LNCAP (cell line): ENCODE measurements around the gene SUPT4H1.

Source experiments
- TF ChIP-seq, protein P1 (sequence below): fragments of 450-650 bp; IDR thresholded peaks from 2 replicates; pipeline ENCODE4 v1.5.1; 2017; ENCODE audit warnings: mild to moderate bottlenecking

Gene SUPT4H1

DNA sequence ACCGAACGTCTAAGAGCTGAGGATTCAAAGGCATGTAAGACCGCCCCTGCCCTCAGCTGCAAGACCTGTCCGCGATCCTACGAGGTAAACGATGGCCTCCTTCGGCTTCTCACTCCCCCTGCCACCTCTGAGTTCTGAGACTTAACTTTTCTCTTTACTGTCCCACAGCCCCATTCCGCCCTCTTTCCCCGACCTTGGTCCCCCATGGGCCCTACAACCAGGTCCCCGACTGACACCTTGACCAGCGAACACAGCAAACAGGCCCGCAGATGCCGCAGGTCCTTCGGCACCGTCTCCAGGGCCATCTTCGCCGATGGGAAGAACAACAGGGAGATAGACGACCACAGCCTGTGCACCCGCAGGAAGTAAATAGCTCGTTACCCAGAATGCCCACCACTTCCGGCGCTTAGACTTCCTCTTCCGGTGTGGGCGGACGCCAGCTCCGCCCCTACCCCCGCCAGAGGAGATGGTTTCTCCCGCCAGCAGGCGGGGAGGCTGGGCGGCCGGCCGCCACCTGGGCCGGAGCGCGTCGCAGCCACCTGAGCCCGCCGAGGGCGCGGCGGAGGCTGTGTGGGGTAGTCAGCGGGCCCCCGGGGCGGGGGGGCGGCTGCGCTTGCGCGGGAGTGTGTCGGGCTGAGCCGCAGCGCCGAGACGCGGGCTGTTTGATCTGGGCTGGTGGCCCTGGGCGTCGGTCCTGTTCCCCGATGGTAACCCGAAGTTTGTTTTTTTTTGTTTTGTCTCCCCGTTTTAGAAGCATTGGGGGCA is at the start of gene SUPT4H1:
Gene SUPT4H1, minus strand, starts transcription at position 371 of the 765 bp plus-strand sequence. Its CDS starts 66 bp downstream, at position 305.
- TF ChIP-seq, protein P1, sequence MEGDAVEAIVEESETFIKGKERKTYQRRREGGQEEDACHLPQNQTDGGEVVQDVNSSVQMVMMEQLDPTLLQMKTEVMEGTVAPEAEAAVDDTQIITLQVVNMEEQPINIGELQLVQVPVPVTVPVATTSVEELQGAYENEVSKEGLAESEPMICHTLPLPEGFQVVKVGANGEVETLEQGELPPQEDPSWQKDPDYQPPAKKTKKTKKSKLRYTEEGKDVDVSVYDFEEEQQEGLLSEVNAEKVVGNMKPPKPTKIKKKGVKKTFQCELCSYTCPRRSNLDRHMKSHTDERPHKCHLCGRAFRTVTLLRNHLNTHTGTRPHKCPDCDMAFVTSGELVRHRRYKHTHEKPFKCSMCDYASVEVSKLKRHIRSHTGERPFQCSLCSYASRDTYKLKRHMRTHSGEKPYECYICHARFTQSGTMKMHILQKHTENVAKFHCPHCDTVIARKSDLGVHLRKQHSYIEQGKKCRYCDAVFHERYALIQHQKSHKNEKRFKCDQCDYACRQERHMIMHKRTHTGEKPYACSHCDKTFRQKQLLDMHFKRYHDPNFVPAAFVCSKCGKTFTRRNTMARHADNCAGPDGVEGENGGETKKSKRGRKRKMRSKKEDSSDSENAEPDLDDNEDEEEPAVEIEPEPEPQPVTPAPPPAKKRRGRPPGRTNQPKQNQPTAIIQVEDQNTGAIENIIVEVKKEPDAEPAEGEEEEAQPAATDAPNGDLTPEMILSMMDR, result no peak

DNA sequence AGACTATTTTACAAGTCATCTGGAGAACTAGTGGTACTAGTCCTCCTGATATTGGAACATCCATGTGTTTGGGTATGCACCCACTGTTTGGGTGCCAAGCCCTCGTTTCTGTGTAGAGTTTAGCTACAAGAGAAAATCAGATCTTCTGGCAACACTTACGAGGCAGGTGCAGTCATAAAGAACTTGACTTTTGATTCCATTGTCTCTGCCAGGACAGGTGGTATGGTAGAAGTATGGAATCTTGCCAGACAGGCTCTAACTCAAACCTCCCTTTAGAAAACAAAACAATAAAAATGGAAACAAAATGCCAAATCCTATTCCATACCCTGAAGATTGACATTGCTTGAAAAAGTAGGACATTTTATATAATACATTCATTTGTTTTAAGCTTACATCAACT is 49.3 kb upstream of the SUPT4H1 start:
- TF ChIP-seq, protein P1, result no peak

DNA sequence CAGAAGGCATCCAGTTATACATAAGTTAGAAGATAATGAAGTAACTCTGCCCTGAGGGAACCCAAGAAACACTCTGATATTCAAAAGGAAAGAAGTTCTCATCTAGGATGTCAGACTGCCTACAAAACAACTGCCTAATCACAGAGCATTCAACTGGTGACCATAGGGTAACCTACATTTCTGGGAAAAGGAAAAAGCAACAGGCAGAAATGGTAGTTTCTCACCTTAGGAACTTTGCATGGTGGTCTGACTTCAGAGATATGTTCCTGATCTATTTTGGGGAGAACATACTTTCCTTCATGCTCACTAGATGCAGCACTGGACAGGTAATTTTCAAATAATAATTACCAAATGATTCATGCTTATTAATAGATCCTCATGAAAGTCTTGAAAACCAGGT is 48.8 kb upstream of the SUPT4H1 start:
- TF ChIP-seq, protein P1, result no peak

DNA sequence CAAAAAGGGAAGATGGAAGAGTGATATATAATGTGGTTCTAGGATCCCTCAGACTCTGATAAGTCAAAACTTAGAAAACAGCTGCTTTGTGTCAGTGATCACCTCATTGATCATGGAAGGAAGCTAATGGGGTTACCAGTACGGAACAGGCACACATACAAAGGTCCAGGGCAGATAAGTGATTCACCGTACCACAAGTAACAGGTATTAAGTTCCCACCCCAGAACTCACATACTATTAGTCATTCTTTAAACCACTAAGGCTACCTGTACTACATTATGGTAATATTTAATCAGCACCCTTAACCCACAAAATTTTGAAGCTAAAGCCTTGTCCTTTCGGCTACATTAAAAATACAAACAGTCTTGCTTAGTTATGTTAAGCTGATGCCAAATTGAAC is 48.0 kb upstream of the SUPT4H1 start:
- TF ChIP-seq, protein P1, result no peak

DNA sequence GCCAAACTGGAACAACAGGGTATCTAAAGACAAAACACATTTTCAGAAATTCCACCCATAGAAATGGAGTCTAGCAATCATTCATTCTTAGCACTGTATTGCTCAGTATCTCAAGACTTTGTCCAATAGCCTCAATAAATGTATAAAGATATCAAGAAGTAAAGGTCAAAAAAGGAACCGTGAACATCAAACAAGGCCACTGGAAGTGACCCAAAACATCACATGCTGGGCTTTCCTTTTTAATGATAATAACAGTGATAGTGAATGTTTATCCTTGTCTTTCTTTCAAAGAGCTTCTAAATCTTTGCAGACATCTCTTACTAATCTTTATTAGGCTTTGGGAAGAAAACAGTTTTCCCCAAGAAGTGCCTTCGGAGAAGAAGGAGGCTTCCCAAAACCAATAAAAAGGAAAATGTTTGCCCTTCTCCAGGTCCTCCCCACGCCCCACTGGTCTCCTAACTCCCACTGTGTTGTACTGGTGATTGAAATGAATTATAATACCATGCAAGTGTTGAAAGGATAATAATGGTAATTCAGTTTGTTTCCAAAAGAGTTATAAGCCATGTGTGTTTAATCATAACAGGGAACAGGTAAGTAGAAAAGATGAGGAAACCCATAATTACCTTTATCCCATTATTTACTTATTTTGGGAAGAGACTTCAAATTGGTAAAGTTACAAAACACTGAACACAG is 46.7 kb upstream of the SUPT4H1 start:
- TF ChIP-seq, protein P1, result no peak

DNA sequence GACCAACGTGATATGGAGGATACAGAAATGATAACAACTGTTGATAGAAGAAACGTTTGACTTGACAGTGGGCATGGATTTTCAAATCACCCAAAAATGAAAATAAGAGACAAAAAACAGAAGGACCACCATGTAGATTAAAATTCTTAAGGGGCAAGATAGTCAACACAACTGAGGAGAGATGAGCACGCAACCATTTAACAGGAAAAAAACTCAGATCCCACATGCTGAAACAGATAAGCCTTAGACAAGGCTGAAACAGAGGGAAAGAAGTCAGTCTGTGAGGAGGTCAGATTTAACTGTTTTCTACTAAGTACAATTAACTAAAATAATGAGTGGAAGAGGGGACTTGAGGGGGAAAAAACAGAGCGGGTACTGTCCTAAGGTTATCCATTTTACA is 44.2 kb upstream of the SUPT4H1 start:
- TF ChIP-seq, protein P1, result no peak

DNA sequence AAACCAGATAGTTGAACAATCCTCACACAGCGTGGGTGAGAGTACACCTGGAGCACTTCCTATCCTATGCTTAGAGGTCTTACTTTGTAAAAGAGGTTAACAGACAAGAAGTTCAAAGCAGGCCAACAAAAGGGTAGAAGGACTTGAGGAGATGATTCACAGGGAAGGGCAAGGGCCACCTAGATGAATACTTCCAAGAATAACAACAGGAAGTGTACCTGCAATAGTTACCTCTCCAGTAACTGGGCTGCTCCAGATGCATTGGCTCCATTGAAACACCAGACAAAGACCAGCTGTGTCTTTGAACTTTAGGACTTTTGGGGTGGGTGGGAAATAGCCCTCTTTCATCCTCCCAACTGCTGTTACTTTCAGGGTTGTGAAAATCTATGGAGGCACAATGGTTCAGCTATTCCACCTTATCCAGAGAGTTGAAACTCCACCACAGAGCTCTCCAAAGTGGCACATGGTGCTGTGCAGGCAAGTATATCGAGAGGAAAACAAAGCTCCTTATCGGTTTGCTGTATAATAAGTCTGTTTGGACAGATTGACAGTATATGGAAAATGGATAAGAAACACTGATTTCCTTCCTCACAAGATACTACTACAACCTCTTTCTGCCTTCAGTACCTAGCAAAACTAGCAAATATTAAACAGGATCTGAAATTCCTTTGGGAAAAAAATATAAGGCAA is 42.7 kb upstream of the SUPT4H1 start:
- TF ChIP-seq, protein P1, result no peak
